Bone marrow (tissue), 2 donors: Measurements from ENCODE around the gene DDI2.
"Not testable (repeated sequence)": the region's sequence is repeated elsewhere in the genome, so short reads cannot be mapped to it uniquely, and the experiment has no call there.

Experiments
- DNase-seq, 2 donors: peaks; one replicate each; lab custom pipeline; 2025; lab: John Stamatoyannopoulos, UW

The DDI2 gene

GRCh38 chr1:15617173-15618076 lies at the start of gene DDI2:
Gene DDI2 (plus strand): TSS chr1:15617458. CDS start chr1:15617671, 213 bp downstream.
- peak; percentile 77 to 94 for DNase-seq

GRCh38 chr1:15568387-15569073 lies 48.7 kb upstream of the DDI2 start:
- no peak for DNase-seq

GRCh38 chr1:15570861-15571260 lies 46.4 kb upstream of the DDI2 start:
- no peak for DNase-seq

GRCh38 chr1:15571266-15571665 lies 46.0 kb upstream of the DDI2 start:
- DNase-seq: no peak

- no peak for DNase-seq
These were observed 43.8 kb upstream of the DDI2 start for GRCh38 chr1:15573477-15573876.

GRCh38 chr1:15574741-15575140 lies 42.5 kb upstream of the DDI2 start:
- no peak for DNase-seq

GRCh38 chr1:15575549-15576150 lies 41.6 kb upstream of the DDI2 start:
- no peak for DNase-seq

- no peak for DNase-seq
These were observed 39.6 kb upstream of the DDI2 start for GRCh38 chr1:15577691-15578090.

- no peak for DNase-seq
These were observed 38.2 kb upstream of the DDI2 start for GRCh38 chr1:15578921-15579682.

- DNase-seq: no peak
These were observed 37.6 kb upstream of the DDI2 start for GRCh38 chr1:15579683-15580047.

GRCh38 chr1:15583016-15583706 lies 34.1 kb upstream of the DDI2 start:
- DNase-seq: no peak

- peak in 1 of 2 donors; percentile 8 for DNase-seq
These were observed 32.5 kb upstream of the DDI2 start, which contains the start of gene AGMAT for GRCh38 chr1:15584489-15585363. Gene AGMAT (minus strand): TSS chr1:15585051. CDS start chr1:15584967, 84 bp downstream.

GRCh38 chr1:15592285-15592684 lies 25.0 kb upstream of the DDI2 start:
- DNase-seq: no peak

GRCh38 chr1:15595809-15596617 lies 21.2 kb upstream of the DDI2 start:
- DNase-seq: no peak

GRCh38 chr1:15598436-15598835 lies 18.8 kb upstream of the DDI2 start:
- DNase-seq: no peak

- peak; percentile 73 to 82 for DNase-seq
These were observed 13.9 kb upstream of the DDI2 start for GRCh38 chr1:15603050-15603965.

- not testable (repeated sequence) for DNase-seq
These were observed 13.3 kb upstream of the DDI2 start for GRCh38 chr1:15603966-15604282.

GRCh38 chr1:15604400-15604799 lies 12.9 kb upstream of the DDI2 start:
- DNase-seq: not testable (repeated sequence)
